Measurements from ENCODE around the gene SEZ6.

Gene SEZ6

GRCh38 chr17:28926786-28927185 is 79.0 kb downstream of the SEZ6 start:
- in situ Hi-C loops (cut with MboI; ENCODE audit: low sequenced_read_pairs) = no loop called here
- peaks cover 38% of the 10 kb centered on the region for H3K36me3 ChIP-seq (replicated peaks)

GRCh38 chr17:28926366-28926765 is 79.5 kb downstream of the SEZ6 start:
- Histone ChIP-seq H3K4me3 (no peak overlapping the region), H3K36me3 (replicated peaks) (peaks cover 42% of the 10 kb centered on the region), H3K4me1 (no peaks in the 10 kb centered on the region), H3K27me3 (ENCODE audit: low read depth) (no peaks in the 10 kb centered on the region), H3K9me3 (no peaks in the 10 kb centered on the region)
- no peak for DNase-seq (ENCODE audit: low spot score in 2 of 2)
- in situ Hi-C loops (cut with MboI; ENCODE audit: low sequenced_read_pairs) = no loop called here

More at GRCh38 chr17:28926786-28927185, 79.0 kb downstream of the SEZ6 start:
- DNase-seq (ENCODE audit: low spot score in 2 of 2) = no peak
- Histone ChIP-seq H3K9me3 (no peaks in the 10 kb centered on the region), H3K4me3 (no peak overlapping the region), H3K27me3 (ENCODE audit: low read depth) (no peaks in the 10 kb centered on the region), H3K4me1 (no peaks in the 10 kb centered on the region)

DNA sequence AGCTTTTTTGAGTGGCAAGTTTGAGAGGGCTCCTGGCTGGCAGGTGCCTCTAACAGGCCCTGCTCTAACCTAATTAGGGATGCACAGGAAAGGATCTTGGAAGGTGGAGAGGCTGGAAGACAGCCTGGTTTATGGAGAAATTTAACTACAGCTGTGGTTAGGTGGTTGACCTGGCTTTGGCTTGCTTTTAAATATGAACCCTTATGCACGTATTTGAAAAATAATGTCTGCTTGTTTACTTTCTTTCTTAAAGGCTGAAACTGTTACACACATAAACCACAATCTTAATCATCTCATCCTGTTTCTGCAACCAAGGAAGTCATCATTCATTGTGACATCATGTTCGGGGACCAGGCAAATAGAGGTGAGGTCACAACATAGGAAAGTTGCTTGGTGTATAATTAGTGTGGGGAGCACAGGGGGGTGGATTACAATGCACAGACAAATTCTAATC is 79.9 kb downstream of the SEZ6 start:
- no peaks in the 10 kb centered on the region for H3K4me1 ChIP-seq
- peaks cover 44% of the 10 kb centered on the region for H3K36me3 ChIP-seq (replicated peaks)
- H3K27me3 ChIP-seq (ENCODE audit: low read depth) = no peaks in the 10 kb centered on the region
- in situ Hi-C loops (cut with MboI; ENCODE audit: low sequenced_read_pairs) = no loop called here
- no peak overlapping the region for H3K4me3 ChIP-seq
- H3K9me3 ChIP-seq = no peaks in the 10 kb centered on the region
- no peak for DNase-seq (ENCODE audit: low spot score in 2 of 2)

- H3K36me3 ChIP-seq (replicated peaks) = peaks cover 84% of the 10 kb centered on the region
- in situ Hi-C loops (cut with MboI; ENCODE audit: low sequenced_read_pairs) = no loop called here
- H3K4me3 ChIP-seq = no peak overlapping the region
- H3K27me3 ChIP-seq (ENCODE audit: low read depth) = no peaks in the 10 kb centered on the region
- H3K9me3 ChIP-seq = no peaks in the 10 kb centered on the region; the same call in 1 of the 2 replicates
- H3K4me1 ChIP-seq = no peaks in the 10 kb centered on the region
- DNase-seq (ENCODE audit: low spot score in 2 of 2) = no peak
These were observed 85.6 kb downstream of the SEZ6 start for GRCh38 chr17:28920201-28920600.

- Histone ChIP-seq H3K27me3 (ENCODE audit: low read depth) (no peaks in the 10 kb centered on the region), H3K9me3 (no peaks in the 10 kb centered on the region; the same call in 1 of the 2 replicates), H3K36me3 (replicated peaks) (peaks cover 91% of the 10 kb centered on the region), H3K4me3 (no peak overlapping the region), H3K4me1 (no peaks in the 10 kb centered on the region)
- in situ Hi-C loops (cut with MboI; ENCODE audit: low sequenced_read_pairs) = no loop called here
- DNase-seq (ENCODE audit: low spot score in 2 of 2) = no peak
These were observed 87.5 kb downstream of the SEZ6 start for GRCh38 chr17:28918295-28918694.

DNA sequence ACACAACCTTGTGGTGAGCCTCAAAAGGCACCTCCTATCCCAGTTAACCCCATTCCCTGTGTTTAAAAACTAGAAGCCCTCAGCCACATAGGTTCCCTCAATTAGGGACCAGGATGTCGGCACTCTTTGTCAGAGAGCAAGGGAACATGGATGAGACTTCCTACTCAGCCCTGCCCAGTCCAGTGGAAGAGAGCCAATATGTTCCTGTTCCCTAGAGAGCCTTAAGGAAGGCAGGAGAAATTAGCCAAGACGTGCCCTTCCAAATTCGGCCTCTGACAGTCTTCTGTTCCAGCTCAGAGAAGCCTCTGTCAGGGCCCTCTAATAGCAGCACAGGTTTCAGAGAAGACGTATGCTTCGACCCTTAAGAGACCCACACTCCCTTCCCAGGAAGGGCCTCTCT is 88.4 kb downstream of the SEZ6 start:
- in situ Hi-C loops (cut with MboI; ENCODE audit: low sequenced_read_pairs) = no loop called here
- no peaks in the 10 kb centered on the region; the same call in 1 of the 2 replicates for H3K9me3 ChIP-seq
- peaks cover 96% of the 10 kb centered on the region for H3K36me3 ChIP-seq (replicated peaks)
- no peaks in the 10 kb centered on the region for H3K27me3 ChIP-seq (ENCODE audit: low read depth)
- no peak for DNase-seq (ENCODE audit: low spot score in 2 of 2)
- H3K4me1 ChIP-seq = no peaks in the 10 kb centered on the region
- no peak overlapping the region for H3K4me3 ChIP-seq

DNA sequence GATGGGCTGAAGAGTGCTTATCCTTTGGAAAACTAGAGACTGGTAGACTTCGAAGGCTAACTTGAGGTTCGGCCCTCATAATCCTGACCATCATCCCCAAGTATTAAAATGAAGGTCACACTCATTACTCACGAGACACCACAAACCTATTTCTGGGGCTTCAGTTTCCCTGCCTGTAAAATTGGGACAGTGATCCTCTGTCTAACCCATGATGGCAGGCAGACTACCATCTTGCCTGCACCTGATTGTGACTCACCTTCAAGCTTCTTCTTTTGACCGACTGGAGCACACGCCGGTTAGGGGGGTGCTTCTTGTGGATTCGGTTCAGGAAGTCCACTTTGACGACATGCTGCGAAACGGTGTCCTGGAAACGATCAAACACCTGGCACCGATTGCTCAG is 88.8 kb downstream of the SEZ6 start:
- no peak for DNase-seq (ENCODE audit: low spot score in 2 of 2)
- no peaks in the 10 kb centered on the region; the same call in 1 of the 2 replicates for H3K9me3 ChIP-seq
- H3K4me1 ChIP-seq = no peaks in the 10 kb centered on the region
- in situ Hi-C loops (cut with MboI; ENCODE audit: low sequenced_read_pairs) = no loop called here
- H3K36me3 ChIP-seq (replicated peaks) = peaks cover 96% of the 10 kb centered on the region
- no peaks in the 10 kb centered on the region for H3K27me3 ChIP-seq (ENCODE audit: low read depth)
- no peak overlapping the region for H3K4me3 ChIP-seq

- no peaks in the 10 kb centered on the region; the same call in 1 of the 2 replicates for H3K9me3 ChIP-seq
- in situ Hi-C loops (cut with MboI; ENCODE audit: low sequenced_read_pairs) = no loop called here
- H3K4me1 ChIP-seq = no peaks in the 10 kb centered on the region
- no peaks in the 10 kb centered on the region for H3K27me3 ChIP-seq (ENCODE audit: low read depth)
- peaks cover 96% of the 10 kb centered on the region for H3K36me3 ChIP-seq (replicated peaks)
- no peak overlapping the region for H3K4me3 ChIP-seq
- DNase-seq (ENCODE audit: low spot score in 2 of 2) = peak; percentile 34 to 56
These were observed 89.4 kb downstream of the SEZ6 start for GRCh38 chr17:28916302-28916934.

GRCh38 chr17:28912938-28913333 is 92.9 kb downstream of the SEZ6 start:
- DNase-seq (ENCODE audit: low spot score in 2 of 2) = no peak
- in situ Hi-C loops (cut with MboI; ENCODE audit: low sequenced_read_pairs) = no loop called here
- H3K36me3 ChIP-seq (replicated peaks) = peaks cover 98% of the 10 kb centered on the region
- no peaks in the 10 kb centered on the region for H3K9me3 ChIP-seq
- no peaks in the 10 kb centered on the region for H3K27me3 ChIP-seq (ENCODE audit: low read depth)
- no peak overlapping the region for H3K4me3 ChIP-seq
- peaks cover 5% of the 10 kb centered on the region; the same call in 1 of the 2 replicates for H3K4me1 ChIP-seq

- H3K9me3 ChIP-seq = no peaks in the 10 kb centered on the region
- no peak overlapping the region for H3K4me3 ChIP-seq
- peaks cover 5% of the 10 kb centered on the region; the same call in 1 of the 2 replicates for H3K4me1 ChIP-seq
- in situ Hi-C loops (cut with MboI; ENCODE audit: low sequenced_read_pairs) = no loop called here
- no peaks in the 10 kb centered on the region for H3K27me3 ChIP-seq (ENCODE audit: low read depth)
- H3K36me3 ChIP-seq (replicated peaks) = peaks cover 98% of the 10 kb centered on the region
- no peak for DNase-seq (ENCODE audit: low spot score in 2 of 2)
These were observed 93.4 kb downstream of the SEZ6 start for GRCh38 chr17:28912281-28912937.

DNA sequence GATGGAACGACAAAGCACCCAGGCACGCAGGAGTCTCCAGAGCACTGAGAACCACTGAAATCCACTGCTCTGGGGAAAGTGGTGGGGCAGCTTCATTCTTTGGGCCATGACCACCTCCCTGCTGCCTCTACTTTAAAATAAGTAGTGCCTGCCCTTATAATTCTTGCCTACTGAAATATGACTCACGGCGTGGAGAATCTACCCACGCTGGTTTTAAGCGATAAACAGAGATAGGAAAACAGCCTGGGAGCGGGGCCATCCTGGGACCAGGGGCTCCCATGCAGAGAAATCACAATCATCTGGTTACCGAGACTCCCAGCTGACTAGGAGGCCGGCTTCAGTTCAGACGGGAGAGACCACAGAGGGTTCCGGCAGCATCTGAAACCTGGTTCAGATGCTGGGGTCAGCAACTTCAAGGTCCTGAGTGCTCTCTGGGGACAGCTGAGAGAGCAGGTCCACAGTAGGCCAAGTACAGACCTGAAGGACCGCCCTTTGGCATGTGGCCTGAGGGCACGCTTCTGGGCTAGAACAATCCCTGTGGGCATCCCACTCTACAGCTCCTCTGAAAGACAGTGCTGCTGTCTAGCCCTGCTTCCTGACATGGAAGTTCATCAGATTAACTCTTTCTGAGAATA is 94.3 kb downstream of the SEZ6 start:
- no peak overlapping the region for H3K4me3 ChIP-seq
- peaks cover 98% of the 10 kb centered on the region for H3K36me3 ChIP-seq (replicated peaks)
- in situ Hi-C loops (cut with MboI; ENCODE audit: low sequenced_read_pairs) = no loop called here
- H3K9me3 ChIP-seq = no peaks in the 10 kb centered on the region
- H3K4me1 ChIP-seq = peaks cover 5% of the 10 kb centered on the region; the same call in 1 of the 2 replicates
- H3K27me3 ChIP-seq (ENCODE audit: low read depth) = no peaks in the 10 kb centered on the region
- no peak for DNase-seq (ENCODE audit: low spot score in 2 of 2)

- Histone ChIP-seq H3K4me1 (peaks cover 5% of the 10 kb centered on the region; the same call in 1 of the 2 replicates), H3K36me3 (replicated peaks) (peaks cover 97% of the 10 kb centered on the region), H3K9me3 (no peaks in the 10 kb centered on the region), H3K4me3 (no peak overlapping the region), H3K27me3 (ENCODE audit: low read depth) (no peaks in the 10 kb centered on the region)
- in situ Hi-C loops (cut with MboI; ENCODE audit: low sequenced_read_pairs) = no loop called here
- no peak for DNase-seq (ENCODE audit: low spot score in 2 of 2)
These were observed 95.3 kb downstream of the SEZ6 start for GRCh38 chr17:28910534-28910933.

- Histone ChIP-seq H3K4me3 (no peak overlapping the region), H3K9me3 (no peaks in the 10 kb centered on the region), H3K4me1 (peaks cover 5% of the 10 kb centered on the region; the same call in 1 of the 2 replicates), H3K36me3 (replicated peaks) (peaks cover 80% of the 10 kb centered on the region), H3K27me3 (ENCODE audit: low read depth) (no peaks in the 10 kb centered on the region)
- in situ Hi-C loops (cut with MboI; ENCODE audit: low sequenced_read_pairs) = no loop called here
- DNase-seq (ENCODE audit: low spot score in 2 of 2) = no peak
These were observed 97.1 kb downstream of the SEZ6 start for GRCh38 chr17:28908640-28909167.
